Measurements from ENCODE around the gene ACSF2.

The ACSF2 gene

GRCh38 chr17:50483266-50483665 is 57.2 kb downstream of the ACSF2 start:
- Histone ChIP-seq H3K27ac (replicated peaks) (no peak overlapping the region), H3K4me3 (replicated peaks; ENCODE audit: insufficient read depth, low read length) (no peak overlapping the region), H3K27me3 (ENCODE audit: insufficient read depth, poor library complexity, severe bottlenecking) (no peaks in the 10 kb centered on the region)
- DNase-seq (ENCODE audit: low read depth in 1 of 2, low spot score in 1 of 2), result no peak
- TF ChIP-seq REST (IDR thresholded peaks at IDR 0.05; ENCODE audit: insufficient replicate concordance, low read depth), result no peak
- TF ChIP-seq, protein P1, sequence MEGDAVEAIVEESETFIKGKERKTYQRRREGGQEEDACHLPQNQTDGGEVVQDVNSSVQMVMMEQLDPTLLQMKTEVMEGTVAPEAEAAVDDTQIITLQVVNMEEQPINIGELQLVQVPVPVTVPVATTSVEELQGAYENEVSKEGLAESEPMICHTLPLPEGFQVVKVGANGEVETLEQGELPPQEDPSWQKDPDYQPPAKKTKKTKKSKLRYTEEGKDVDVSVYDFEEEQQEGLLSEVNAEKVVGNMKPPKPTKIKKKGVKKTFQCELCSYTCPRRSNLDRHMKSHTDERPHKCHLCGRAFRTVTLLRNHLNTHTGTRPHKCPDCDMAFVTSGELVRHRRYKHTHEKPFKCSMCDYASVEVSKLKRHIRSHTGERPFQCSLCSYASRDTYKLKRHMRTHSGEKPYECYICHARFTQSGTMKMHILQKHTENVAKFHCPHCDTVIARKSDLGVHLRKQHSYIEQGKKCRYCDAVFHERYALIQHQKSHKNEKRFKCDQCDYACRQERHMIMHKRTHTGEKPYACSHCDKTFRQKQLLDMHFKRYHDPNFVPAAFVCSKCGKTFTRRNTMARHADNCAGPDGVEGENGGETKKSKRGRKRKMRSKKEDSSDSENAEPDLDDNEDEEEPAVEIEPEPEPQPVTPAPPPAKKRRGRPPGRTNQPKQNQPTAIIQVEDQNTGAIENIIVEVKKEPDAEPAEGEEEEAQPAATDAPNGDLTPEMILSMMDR (IDR thresholded peaks at IDR 0.05; ENCODE audit: insufficient read depth, low read length), result no peak
- TF ChIP-seq GABPA (IDR thresholded peaks at IDR 0.05; ENCODE audit: low read depth), result no peak

- Histone ChIP-seq H3K4me3 (replicated peaks; ENCODE audit: insufficient read depth, low read length) (no peak overlapping the region), H3K27me3 (ENCODE audit: insufficient read depth, poor library complexity, severe bottlenecking) (no peaks in the 10 kb centered on the region), H3K27ac (replicated peaks) (no peak overlapping the region)
- TF ChIP-seq SPI1 (IDR thresholded peaks at IDR 0.05; ENCODE audit: borderline replicate concordance, low read depth) (no peak), GABPA (IDR thresholded peaks at IDR 0.05; ENCODE audit: low read depth) (no peak), POLR2AphosphoS5 (IDR thresholded peaks at IDR 0.05; ENCODE audit: low read depth) (no peak), REST (IDR thresholded peaks at IDR 0.05; ENCODE audit: insufficient replicate concordance, low read depth) (no peak)
- TF ChIP-seq, protein P1 (IDR thresholded peaks at IDR 0.05; ENCODE audit: insufficient read depth, low read length), result no peak
- no peak for DNase-seq (ENCODE audit: low read depth in 1 of 2, low spot score in 1 of 2)
Observed at GRCh38 chr17:50484386-50485155, 58.6 kb downstream of the ACSF2 start.

DNA sequence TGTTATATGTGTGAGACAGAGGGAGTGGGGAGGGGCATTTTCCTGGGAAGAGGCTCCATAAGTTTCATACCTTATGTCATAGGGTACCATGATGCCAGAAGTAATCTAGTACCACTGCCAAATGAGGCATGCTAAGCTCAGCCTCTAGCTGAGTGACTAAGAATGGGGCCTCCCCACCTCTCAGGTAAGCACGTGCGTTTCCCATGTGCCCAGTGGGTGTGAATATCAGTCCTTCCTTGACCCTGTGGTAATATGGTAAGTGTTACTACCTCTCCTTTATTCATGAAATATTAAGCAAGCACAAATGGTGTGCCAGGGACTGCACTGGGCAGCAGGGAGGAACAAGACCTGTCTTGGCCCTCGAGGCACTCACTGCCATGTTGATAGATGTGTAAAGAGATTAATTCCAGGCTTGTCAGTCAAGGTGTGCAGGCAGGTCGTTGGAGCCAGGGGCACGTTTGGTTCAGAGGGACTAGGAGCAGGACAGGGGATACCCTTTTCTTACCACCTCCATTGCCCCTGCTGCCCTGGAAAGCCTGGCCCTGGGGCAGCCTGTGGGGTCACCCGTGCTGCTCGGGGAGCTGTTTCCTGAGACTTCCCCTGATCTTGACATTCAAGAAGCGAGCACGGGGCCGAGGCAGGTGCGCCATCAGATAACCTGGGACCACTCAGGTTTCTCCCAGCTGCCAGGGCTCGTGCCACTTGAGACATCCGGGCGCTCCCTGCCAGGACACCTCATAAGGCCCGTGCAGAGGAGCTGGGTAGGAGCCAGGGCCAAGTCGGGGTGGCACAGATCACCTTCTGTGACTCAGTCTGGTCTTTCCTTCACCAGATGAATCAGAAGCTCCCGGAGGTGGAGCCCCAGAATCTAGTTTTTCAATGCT is 61.4 kb downstream of the ACSF2 start:
- DNase-seq (ENCODE audit: low read depth in 1 of 2, low spot score in 1 of 2), result no peak
- no peak overlapping the region for H3K27ac ChIP-seq (replicated peaks)
- H3K27me3 ChIP-seq (ENCODE audit: insufficient read depth, poor library complexity, severe bottlenecking), result no peaks in the 10 kb centered on the region
- TF ChIP-seq, protein P1 (IDR thresholded peaks at IDR 0.05; ENCODE audit: insufficient read depth, low read length), result no peak
- TF ChIP-seq GABPA (IDR thresholded peaks at IDR 0.05; ENCODE audit: low read depth) (no peak), REST (IDR thresholded peaks at IDR 0.05; ENCODE audit: insufficient replicate concordance, low read depth) (no peak), SPI1 (IDR thresholded peaks at IDR 0.05; ENCODE audit: borderline replicate concordance, low read depth) (no peak), POLR2AphosphoS5 (IDR thresholded peaks at IDR 0.05; ENCODE audit: low read depth) (no peak)
- H3K4me3 ChIP-seq (replicated peaks; ENCODE audit: insufficient read depth, low read length), result no peak overlapping the region
